ENCODE data around the gene ARRB2. TPM values are rescaled to one million over a fixed set of nuclear protein-coding genes. Genes with fewer than 3 reads are reported as not detected.

Gene ARRB2
- total and polyA plus RNA-seq, 2 of the 13 experiments (the other 11 are each of a cell fraction or from before 2014, with no cell fraction given): 21.5 to 49.2 TPM

- Histone ChIP-seq H2AFZ (ENCODE audit: low read length) (no peak overlapping the region), H3K4me1 (ENCODE audit: insufficient read depth, low read length) (peaks cover 55% of the 10 kb centered on the region), H3K4me3 (replicated peaks in 1 of 3; ENCODE audit: insufficient read depth in 1 of 3, low read depth in 2 of 3, low read length in 3 of 3) (no peak overlapping the region), H3K4me2 (ENCODE audit: low read depth, low read length) (no peak overlapping the region), H4K20me1 (ENCODE audit: insufficient read depth, low read length) (no peaks in the 10 kb centered on the region), H3K9me3 (ENCODE audit: low read length) (no peaks in the 10 kb centered on the region), H3K79me2 (ENCODE audit: insufficient read depth, low read length) (peaks cover 6% of the 10 kb centered on the region), H3K27me3 (ENCODE audit: control insufficient read depth in 1 of 2, insufficient read depth in 2 of 2, low read length in 2 of 2) (no peaks in the 10 kb centered on the region), H3K9ac (ENCODE audit: insufficient read depth, low read depth, low read length) (no peak overlapping the region), H3K36me3 (replicated peaks in 1 of 2; ENCODE audit: control insufficient read depth in 1 of 2, insufficient read depth in 2 of 2, low read length in 2 of 2) (no peaks in the 10 kb centered on the region), H3K27ac (ENCODE audit: extremely low read length, insufficient read depth, low read length) (no peak overlapping the region)
- TF ChIP-seq FOXJ3 (CRISPR knock-in tag; IDR thresholded peaks at IDR 0.05; ENCODE audit: borderline replicate concordance) (no peak), ARID4A (CRISPR knock-in tag; IDR thresholded peaks at IDR 0.05; ENCODE audit: borderline replicate concordance) (no peak), PRMT3 (CRISPR knock-in tag; IDR thresholded peaks at IDR 0.05; ENCODE audit: borderline replicate concordance, low read depth) (no peak), MAFK (conservative IDR thresholded peaks at IDR 0.05 in 1 of 2, IDR thresholded peaks at IDR 0.05 in 1 of 2; ENCODE audit: low read length in 2 of 2) (no peak), STAT6 (CRISPR knock-in tag; IDR thresholded peaks at IDR 0.05; ENCODE audit: borderline replicate concordance) (no peak), CREB3 (CRISPR knock-in tag; IDR thresholded peaks at IDR 0.05) (no peak), SRF (IDR thresholded peaks at IDR 0.05; ENCODE audit: low read depth, low read length) (no peak), ATF7 (IDR thresholded peaks at IDR 0.05) (no peak), ATF7 (CRISPR knock-in tag; IDR thresholded peaks at IDR 0.05) (no peak), SMC3 (IDR thresholded peaks at IDR 0.05; ENCODE audit: low read length) (no peak)
- TF ChIP-seq, protein P1, sequence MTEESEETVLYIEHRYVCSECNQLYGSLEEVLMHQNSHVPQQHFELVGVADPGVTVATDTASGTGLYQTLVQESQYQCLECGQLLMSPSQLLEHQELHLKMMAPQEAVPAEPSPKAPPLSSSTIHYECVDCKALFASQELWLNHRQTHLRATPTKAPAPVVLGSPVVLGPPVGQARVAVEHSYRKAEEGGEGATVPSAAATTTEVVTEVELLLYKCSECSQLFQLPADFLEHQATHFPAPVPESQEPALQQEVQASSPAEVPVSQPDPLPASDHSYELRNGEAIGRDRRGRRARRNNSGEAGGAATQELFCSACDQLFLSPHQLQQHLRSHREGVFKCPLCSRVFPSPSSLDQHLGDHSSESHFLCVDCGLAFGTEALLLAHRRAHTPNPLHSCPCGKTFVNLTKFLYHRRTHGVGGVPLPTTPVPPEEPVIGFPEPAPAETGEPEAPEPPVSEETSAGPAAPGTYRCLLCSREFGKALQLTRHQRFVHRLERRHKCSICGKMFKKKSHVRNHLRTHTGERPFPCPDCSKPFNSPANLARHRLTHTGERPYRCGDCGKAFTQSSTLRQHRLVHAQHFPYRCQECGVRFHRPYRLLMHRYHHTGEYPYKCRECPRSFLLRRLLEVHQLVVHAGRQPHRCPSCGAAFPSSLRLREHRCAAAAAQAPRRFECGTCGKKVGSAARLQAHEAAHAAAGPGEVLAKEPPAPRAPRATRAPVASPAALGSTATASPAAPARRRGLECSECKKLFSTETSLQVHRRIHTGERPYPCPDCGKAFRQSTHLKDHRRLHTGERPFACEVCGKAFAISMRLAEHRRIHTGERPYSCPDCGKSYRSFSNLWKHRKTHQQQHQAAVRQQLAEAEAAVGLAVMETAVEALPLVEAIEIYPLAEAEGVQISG (CRISPR knock-in tag; IDR thresholded peaks at IDR 0.05): no peak
- TF ChIP-seq, protein P2, sequence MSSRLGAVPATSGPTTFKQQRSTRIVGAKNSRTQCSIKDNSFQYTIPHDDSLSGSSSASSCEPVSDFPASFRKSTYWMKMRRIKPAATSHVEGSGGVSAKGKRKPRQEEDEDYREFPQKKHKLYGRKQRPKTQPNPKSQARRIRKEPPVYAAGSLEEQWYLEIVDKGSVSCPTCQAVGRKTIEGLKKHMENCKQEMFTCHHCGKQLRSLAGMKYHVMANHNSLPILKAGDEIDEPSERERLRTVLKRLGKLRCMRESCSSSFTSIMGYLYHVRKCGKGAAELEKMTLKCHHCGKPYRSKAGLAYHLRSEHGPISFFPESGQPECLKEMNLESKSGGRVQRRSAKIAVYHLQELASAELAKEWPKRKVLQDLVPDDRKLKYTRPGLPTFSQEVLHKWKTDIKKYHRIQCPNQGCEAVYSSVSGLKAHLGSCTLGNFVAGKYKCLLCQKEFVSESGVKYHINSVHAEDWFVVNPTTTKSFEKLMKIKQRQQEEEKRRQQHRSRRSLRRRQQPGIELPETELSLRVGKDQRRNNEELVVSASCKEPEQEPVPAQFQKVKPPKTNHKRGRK (CRISPR knock-in tag; IDR thresholded peaks at IDR 0.05): no peak
- intact Hi-C loops (cut with micrococcal nuclease; ENCODE audit: unreplicated experiment) (no loop called here), in situ Hi-C loops (cut with HindIII; ENCODE audit: extremely low pct_ligation_motif_present, low pct_unique_long_range_greater_than_20kb) (no loop called here)
- no peak for DNase-seq (ENCODE audit: low spot score)
- CTCF ChIA-PET (ENCODE audit: low intra/inter-chr PET ratio, low total read pairs): no interaction called here
- BruUV-seq (replicated peaks): no TSS peak
- POLR2A ChIA-PET: no interaction called here
- no peak for ATAC-seq
- FAIRE-seq: no peak
- WGBS (ENCODE audit: low lambda C conversion rate): over 99% methylated on average over 9 of the region's 9 CpGs
These were observed 56.3 kb downstream of the ARRB2 start for GRCh38 chr17:4766723-4767122.

Measured in HepG2 (cell line).